ENCODE results near the gene RAP1A.

The RAP1A gene

DNA sequence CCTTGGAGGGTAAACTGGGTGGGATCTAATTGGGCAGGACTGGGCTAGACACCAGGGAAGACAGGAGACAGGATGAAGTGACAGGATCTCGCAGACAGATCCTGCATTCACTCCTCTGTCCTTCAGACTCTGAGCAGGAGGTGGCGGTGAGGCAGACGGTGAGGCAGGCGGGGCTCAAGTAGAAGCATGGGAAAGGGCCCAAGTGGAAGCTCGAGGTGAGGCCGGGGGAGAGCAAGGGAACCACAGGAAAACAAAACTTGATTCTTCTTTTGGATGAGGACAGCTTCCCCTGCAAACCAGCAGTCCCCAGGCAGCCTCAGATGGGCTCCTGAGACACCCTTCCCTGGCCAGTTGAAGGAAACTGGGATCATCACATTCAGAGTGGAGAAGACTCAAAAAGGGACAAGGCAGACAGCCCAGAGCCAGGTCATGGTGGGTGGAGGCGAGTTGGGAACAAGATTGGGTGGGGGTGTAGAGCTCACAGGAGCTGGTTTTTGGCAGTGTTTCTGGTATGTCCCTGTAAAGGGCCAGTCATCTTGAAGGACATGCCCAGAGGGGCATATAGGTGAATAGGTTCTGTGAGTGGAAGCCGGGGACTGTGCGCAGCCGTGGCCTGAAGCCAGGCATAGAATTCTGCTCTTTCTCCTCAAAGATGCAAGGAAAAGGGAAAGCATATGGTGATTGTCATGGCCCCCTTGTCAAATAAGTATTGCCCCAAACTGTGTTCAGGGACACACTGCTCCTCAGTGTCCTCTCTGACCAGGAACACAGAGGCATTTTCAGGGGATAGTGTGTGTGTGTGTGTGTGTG, 101.6 kb downstream of the RAP1A start:
- DNase-seq: no peak

DNA sequence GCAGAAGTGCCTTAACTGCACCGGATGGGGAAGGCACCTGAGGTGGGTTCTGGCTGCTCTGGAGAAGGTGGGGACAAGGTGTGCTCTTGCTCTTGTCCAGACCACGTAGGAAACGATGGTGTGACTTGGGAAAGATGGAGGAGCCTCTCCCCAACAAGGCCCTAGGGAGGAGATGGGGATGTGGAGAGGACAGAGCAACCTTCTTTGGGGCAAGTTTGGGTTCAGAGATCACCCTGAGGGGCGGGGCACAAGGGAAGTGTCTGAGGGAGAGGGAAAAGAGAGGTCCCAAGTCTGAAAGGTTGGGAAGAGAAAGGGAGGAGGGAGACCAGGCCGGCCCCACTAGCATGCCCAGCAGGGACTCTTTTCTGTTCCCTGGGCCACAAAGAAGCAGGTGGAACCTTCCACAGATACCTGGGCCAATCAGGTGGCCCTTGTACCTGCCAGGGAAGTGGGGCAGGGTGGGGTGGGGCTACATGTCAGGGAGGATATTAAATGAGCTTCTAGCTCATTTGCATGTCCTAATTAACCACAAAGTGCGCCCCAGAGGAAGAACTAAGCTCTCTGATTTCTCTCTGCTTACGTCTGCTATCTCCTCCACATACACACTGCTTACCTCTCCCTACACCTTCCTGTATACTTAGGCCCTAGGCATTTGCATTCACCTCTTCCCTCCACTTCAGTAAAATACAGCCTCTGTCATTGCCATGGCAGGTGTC, 103.7 kb downstream of the RAP1A start:
- DNase-seq: no peak

DNA sequence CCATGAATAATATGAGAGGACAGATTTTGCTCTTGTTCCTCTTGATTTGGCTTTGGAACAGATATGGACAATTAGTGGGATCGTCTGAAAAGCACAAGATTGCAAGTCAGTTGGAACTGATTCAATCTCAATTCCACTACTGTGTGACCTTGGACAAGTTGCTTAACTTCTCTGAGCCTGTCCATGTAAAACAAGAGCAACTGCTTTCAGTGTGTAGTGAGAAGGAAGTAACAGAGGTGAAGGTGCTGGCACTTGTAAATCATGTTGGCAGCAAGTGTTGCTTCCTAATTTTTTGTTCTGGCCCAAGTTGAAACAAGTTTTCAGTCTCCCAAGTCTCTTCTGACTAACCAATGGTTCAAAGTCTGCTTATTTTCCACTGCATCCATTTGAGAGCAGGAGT, 104.3 kb downstream of the RAP1A start:
- DNase-seq: no peak

DNA sequence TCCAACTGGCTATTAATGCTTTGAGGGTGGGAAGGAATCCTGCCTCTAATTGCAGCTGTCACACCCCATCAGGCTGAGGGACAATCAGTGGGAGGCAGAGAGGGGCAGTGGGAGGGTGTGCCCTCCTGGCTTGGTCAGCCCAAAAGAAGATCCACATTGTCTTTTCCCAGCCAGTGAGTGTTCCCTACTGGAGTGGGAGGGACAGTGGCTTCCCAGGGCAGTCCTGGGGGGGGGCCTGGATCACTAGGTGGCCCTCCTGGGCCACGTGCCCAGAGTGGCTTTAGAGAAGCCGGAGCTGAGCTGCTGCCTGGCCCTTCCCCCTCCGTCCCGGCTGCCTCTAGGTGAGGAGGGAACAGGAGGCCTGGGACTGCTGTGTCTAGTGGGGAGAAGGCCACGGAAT, 105.6 kb downstream of the RAP1A start:
- DNase-seq: peak; percentile 82

DNA sequence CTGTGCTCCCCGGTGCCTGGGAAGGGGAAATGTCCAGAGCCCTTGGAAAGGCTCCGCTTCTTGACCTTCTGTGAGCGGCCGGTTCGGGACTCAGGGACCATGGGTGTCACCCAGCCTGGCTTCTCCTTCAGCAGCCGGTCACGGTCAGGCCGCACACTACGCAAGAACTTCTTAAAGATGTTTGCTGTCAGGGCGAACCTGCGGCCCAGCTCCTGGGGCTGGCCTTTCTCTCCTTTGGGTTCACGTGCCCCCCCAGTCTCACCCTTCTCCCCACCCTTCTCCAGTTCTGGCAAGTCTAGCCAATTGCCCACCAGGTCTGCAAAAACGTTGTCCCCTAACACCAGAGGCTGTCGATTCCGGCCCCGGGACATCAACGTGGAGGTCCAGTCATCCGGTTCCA, 107.5 kb downstream of the RAP1A start:
- no peak for DNase-seq

DNA sequence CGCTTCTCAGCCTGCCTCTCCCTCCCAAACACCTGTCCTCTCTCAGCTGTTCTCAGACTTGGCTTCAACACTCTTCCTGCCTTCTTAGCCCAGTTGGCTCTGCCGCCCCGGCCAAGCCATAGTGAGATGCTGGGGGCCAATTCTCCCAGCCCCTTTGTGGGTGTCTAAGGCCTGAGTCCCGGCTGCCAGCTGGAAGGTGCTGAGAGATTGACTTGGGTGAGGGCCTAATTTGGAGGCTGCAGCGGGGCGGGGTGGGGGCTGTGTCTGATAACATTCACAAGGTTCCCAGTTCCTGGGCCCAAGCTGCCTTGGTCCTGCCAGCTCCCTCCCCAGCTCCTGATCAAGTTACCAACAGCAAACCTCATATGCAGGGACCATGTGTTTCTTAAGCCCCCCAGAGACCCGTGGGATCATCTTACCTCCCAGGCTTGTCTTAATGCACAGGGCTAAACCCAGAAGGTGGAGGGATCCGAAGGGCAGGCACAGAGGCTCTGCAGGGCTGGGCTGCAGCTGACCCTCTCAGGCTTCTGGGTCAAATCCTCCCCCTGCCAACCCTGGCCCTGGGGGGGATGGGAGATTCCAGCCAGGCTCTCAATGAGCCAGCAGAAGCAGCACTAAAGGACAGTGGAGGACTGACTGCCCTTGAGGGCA, 109.8 kb downstream of the RAP1A start:
- peak; percentile 43 for DNase-seq

DNA sequence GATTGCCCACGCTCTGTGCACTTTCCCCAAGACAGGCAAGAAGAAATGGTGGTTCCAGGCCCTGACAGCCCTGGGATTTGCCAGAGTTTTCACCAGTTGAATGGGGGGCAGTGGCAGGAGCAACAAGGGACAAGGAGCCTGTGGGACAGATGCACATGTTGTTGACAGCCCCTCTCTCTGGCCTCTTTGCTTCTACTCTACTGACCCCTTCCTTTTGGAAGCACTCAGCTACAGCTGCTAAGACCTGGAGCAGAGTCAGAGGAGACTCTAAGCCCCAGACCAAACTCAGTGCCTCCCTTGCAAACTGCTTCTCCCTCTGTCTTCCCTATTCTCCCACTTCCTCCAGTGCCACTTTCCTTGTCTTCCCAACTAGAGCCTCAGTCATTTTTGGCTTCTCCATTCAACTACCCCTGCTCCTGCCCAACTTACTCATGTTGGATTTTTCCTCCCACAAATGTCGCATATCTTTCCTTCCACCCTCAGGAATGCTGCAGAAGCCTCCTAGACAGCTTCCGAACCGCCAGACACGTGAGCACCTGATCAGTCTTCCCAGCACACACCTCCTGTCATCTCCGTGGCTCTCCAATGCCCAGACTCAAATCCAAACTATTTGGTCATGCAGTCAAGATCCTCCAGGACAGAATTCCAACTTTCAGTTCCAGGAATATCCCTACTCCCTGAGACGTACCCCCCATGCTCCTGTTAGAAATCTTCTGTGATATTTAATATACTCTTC, 110.5 kb downstream of the RAP1A start:
- no peak for DNase-seq

DNA sequence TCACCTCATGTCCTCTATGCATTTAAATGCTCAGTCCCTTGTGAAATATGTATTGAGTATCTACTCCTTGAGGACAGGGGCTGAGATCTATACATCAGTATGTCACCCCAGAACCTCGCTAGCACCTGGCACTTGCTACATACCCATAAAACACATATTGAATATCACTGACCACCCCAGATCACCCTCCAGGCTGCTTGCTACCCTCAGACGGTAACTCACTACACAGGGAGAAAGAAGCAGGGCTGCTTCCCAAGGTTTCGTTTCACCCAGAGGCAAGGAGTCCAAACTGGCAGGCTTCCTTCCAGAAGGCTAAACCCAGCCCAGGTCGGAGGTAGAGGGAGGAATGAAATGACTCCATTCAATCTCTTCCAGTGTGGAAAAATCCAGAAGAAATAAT, 111.1 kb downstream of the RAP1A start:
- peak; percentile 0 for DNase-seq

DNA sequence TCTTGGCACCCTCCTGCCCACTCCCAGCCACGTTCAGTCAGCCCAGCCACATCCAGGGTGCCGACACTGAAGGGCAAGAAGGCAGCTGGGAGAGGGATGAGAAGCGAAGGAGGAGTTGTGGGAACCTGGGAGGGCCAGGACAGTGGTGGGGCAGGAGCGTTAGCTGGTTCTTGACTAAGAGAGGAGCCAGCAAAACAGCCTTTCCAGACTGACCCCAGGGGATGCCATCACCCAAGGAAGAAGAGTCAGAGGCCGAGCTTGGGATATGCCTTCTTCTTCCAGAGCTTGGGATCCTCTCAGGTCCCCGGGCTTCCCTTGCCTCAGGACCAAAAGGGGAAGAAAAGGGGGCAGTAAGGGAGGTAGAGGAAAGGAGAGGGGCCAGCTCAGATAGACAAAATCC, 112.4 kb downstream of the RAP1A start:
- no peak for DNase-seq

DNA sequence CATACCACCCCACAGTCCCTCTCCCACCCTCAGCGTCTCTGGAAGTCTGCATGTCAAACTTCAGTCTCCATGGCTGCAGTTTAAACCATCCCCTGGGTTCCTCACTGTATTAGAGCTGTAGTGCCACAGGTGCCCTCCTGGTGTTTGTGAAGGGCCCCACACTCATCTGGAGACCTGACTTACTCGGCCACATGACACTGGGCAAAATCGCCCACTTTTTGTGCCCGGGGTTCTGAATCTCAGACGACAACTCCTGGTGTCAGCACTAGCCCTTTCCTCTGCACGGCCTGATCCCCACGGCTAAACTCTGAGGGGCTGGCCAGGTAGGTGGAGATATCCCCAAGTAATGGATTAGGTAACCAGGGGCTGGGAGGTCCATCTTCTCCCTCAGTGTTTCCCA, 113.1 kb downstream of the RAP1A start:
- no peak for DNase-seq

DNA sequence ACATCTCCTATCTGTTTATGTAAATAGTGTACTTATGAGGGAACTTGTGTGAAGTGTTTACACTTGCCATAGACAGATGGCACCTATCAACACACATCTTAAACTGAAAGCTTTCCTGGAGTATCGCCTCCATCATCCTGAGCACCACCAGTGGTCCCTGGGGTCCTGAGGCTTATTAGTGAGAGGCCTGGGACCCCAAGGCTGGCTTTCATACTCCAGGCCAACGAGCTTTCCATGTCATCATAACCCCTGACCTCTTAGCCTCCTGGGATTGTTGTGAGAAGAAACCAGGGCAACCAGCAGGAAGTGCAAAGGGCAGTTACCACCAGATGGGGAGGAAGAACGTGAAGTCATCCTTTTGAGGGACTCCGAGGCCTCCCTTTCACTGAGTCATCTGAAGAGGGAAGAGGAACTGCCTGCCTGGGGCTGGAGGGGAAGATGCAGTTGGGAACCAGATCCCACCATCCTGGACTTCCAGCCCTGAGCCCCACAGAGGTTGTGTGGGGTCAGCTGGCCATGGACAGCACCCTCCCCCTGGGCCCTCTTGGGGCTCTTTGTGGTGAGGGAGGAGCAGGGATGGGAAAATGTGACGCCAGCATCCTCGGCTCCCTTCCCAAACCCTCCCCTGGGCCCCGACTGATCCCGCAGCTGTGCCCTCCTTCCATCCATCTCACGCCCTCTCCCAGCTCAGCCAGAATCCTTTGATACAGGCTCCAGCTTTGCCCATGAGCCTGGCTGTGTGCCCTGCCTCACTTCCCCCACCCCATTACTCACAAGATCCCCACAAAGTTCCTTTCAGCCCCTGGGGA, 113.8 kb downstream of the RAP1A start:
- no peak for DNase-seq

DNA sequence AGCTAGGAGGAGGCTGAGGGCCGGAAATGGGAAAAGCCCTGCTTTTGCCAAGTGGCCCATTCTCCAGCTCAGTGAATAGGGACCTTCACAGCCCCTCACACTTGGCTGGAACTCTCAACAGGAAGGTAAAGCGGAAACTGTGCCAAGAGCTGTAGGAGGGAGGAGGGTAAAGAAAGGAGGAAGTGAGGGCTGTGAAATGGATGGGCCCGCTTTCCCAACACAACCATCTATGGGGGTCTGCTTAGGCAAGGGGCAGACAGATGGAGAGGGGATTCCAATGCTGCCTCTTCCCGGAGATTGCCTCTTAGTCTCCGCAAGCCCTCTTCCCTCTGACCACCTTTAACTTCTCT, 114.4 kb downstream of the RAP1A start:
- no peak for DNase-seq

DNA sequence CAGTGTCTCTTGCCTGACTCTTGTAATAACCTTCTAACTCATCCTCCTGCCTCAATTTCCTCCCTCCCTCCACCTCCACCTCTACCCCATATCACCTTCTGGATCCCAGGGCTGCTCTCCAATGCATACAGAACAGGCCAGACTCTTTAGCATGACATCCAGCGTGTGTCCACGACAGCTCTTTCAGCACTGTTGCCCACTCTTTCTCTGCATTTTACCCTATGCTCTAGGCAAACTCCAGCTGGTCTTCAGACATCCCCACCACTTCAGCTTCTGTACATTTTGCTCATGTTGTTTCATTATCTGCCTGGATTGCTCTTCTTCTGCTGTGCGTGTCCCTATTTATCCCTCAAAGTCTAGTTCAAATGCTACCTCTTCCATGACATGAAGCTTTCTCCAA, 114.8 kb downstream of the RAP1A start:
- DNase-seq: no peak

DNA sequence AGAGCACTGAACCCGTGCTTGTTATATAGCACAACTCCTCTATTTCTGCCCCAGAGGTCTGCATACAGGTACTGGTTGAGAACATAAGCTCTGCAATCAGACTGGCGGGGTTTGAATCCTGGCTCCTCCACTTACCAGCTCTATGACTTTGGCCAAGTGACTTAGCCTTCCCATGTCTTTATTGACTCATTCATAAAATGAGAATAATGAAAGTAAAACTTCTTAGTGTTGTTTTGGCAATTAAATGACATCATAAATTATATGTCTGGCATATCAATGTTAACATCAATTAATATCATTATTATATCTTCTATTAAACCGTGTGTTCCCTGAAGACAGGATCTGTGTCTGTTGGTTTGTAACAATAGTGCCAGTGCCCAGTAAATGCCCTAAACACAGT, 115.3 kb downstream of the RAP1A start:
- no peak for DNase-seq

DNA sequence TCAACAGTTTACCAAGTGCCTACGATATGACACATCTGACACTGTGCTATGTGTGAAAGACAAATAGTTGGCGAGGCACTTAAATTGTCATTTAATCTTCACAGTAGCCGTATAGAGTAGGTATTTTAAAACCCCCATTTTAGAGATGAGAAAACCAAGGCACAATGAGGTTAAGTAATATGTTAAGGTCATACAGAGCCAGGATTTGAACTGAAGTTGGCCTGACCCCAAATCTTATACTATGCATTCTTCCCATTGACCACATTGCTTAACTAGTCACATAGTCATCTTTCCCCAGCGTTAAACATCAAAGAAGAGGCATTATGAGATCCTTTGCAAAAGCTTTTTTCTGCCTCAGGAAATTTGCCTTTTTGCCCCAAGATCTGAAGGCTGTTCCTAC, 115.7 kb downstream of the RAP1A start:
- DNase-seq: no peak

DNA sequence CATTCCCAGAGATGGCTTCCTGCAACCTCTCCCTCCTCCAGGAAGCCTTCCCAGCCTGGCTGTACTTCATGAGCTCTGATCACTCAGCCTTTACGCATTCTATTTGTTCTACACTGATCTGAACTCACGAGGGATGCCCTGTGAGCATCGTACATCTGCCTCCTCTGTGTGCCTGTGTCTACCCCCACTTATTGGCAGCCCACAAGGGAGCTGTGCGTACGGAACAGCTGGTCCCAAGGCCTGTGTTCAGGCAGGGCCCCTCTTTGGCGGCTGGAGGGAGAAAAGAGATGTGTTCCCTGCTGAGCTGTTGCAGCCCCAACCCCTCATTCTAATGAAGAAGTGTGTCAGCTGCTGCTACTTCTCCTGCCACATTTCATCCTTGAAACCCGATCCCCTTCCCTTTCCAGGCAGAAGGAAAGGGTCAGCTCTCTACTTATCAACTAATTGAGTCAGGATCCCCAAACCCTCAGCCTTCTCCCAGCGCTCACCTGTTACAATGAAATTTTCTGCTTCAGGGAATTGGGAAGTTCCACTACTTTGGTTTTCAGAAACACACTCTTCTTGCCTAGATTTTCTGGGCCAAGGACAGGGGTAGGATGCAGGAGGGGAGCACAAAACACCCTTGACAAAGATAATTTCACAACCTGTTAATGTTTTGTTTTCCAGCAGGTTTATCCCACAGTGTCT, 116.4 kb downstream of the RAP1A start:
- peak; percentile 52 for DNase-seq

DNA sequence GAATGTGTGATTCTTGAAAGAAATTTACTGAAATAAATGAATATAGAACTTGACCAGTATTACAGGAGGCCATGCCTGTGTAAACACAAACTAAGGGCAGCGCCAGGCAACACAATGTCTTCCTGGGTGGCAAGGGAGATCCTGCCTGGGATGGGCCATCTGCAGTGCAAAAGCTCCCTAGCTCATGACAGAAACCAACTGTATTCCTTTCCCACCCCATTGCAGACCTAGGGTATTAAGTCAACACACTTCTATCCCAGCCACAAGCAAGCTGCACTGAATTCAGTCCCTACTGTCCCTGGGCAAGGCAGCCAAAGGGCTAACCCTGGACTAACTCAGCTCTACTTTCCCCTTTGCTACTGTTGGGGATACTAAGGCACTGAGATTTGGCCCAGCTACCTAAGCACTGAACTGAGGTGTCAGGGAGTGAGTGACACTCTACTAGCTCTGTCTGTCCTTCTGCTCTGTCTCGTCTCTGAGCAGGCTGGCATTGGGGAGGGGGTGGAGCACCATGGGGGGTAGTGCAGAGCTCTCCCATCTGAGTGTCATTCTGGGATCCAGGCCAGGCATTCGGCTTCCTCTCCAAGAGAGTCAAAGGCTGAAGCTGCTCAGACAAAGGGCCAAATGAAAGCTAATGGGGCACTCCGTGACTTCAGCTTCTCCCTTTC, 117.1 kb downstream of the RAP1A start:
- no peak for DNase-seq

DNA sequence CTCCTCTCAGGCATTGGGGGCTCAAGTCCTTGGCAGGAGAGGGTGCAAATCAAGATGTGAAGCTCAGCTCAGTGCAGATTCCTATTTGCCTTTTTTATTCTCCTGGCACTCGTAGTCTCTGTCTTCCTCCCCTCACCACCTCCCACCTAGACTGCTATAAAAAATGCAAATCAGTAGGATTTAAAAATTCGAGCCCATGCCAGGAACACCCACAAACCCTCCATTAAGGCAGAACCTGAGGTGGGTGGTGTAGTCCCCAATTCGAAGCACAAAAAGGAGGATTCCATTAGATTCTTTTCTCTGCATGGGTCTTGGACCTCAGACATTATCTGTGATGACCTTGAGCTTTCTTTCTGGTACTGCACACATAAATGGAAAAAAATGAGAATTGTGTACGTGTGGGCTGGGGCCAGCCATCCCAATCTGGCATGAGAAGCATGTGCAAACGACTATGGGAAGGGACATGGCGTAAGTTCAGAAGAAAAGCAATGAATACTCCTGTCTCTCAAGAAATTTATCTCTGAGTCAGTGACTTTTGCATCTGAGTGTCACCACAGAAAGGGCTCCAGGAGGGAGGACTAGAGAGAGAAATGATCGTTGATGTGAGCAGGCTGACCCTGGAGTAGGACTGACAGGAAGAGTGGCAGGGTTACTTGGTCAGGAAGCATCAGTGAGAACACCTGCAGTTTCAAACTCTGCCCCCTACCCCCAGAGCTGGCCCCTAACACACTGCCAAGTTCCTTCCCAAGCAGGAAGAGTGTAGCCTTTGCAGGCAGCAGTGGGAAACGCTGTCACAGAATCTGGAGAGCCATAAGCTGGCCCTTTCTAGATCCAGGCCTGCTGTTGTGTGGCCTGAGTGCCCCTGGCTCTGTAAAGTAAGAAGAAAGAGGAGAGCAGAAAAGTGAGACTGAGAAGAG, 117.9 kb downstream of the RAP1A start:
- DNase-seq: no peak

DNA sequence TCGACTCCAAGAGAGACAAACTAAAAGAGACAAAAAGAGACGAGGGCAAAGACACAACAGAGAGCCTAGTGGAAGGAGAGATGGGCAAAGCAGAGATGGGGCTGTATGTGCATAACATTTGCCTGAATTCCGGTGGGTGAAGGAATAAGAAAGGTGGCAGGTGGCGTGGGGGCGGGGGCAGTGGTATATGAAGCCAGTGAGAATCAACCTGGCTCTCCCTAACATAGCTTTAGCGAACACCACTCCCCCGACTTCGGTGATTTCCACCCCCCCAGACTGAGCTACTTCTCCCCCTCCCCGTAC, 118.5 kb downstream of the RAP1A start:
- DNase-seq: no peak

DNA sequence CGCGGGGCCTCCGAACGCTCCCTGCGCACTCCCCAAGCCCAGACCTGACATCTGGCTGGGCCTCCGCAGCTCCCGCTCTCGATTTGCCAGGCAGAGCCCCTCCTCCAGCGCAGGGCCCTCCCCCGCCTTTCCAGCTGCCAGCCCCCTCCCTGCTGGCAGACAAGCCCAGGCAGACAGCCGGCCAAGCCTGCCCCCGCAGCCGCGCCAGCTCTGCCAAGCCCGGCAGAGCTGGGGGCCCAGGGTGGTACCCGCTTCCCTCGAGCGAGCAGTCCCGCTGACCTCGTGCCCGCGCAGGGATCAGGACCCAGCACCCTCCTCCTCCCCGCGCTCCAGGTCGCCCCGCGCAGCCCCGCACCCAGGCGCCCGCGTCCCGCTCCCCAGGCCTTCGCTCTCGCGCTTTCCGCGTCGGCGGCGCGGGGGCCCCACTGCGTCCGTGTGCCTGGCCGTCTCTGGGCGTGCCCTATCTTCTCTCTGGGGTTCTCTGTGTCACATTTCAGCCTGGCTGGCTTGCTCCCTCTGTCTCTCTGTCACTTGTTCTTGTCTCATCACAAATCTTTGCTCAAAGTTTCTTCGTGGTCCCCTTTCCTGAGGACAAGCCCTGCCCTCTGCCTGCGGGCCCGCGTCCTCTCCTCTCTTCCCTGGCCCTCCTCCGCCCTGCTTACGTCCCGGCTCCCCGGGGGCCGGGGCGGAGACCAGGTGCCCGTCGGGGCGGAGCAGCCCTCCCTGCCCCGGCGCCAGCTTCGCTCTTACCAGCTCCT, 119.0 kb downstream of the RAP1A start:
- no peak for DNase-seq
